Psoas muscle (tissue), 8 donors: Measurements from ENCODE around the gene SMARCD3. TPM values are rescaled to one million over a fixed set of nuclear protein-coding genes. Genes with fewer than 3 reads are reported as not detected.
A peak's percentile ranks its signal among the peaks of the same experiment; 100 is the strongest.

ENCODE experiments used
- ATAC-seq, 4 donors: fragments of 200-7000 bp; cut with Tn5 transposase; one replicate each; pipeline ENCODE4 v1.9.1; 2020; ENCODE audit warnings: moderate library complexity in 3 of 4, mild to moderate bottlenecking in 2 of 4
- DNase-seq, 2 donors: peaks; one replicate each; pipeline ENCODE4 v3.0.0-alpha.2; 2020
- H3K27ac ChIP-seq: fragments of 200-600 bp; one replicate; pipeline ENCODE4 v1.8.0; 2022
- H3K27me3 ChIP-seq, 3 donors: fragments of 200-600 bp in 1 of 3; one replicate each; pipeline versions ENCODE4 v1.6.1 to v1.8.0; 2013 to 2022; ENCODE audit warnings: low read length in 2 of 3, mild to moderate bottlenecking in 2 of 3, moderate library complexity in 1 of 3; ENCODE audit not compliant: insufficient read depth in 3 of 3
- H3K36me3 ChIP-seq, 2 donors: fragments of 200-600 bp in 1 of 2; one replicate each; pipeline versions ENCODE4 v1.6.1 to v1.8.0; 2013 to 2022; ENCODE audit warnings: low read depth in 1 of 2, mild to moderate bottlenecking in 1 of 2, moderate library complexity in 1 of 2; ENCODE audit not compliant: insufficient read depth in 1 of 2
- H3K4me1 ChIP-seq: fragments of 200-600 bp; one replicate; pipeline ENCODE4 v1.8.0; 2022
- H3K4me3 ChIP-seq: fragments of 200-600 bp; one replicate; pipeline ENCODE4 v1.8.0; 2022; ENCODE audit warnings: mild to moderate bottlenecking
- H3K9me3 ChIP-seq: fragments of 200-600 bp; one replicate; pipeline ENCODE4 v1.8.0; 2022
- WGBS, 3 donors: extraction: QIAGEN DNeasy Blood & Tissue Kit; methylation state at CpG; one replicate each; pipeline versions ENCODE4 v1.1.6 to v1.1.7; 2013; 5-methylcytosine and 5-hydroxymethylcytosine counted together
- intact Hi-C, 2 donors: fragments of 100-400 bp; cut with DNase I; formaldehyde crosslinking; loops; one replicate each; pipeline versions ENCODE4 v1.11.0 to v1.14.2; 2022
- polyA plus RNA-seq, 3 donors: library from polyadenylated mRNA; stranded (reverse); fragments of 200-250 nt; gene quantifications; one replicate each; pipeline ENCODE4 v1.2.3, GENCODE V29; 2013
- total RNA-seq, 4 donors: library from RNA; stranded (reverse); fragmentation: NEBNext Ultra II Directional in 2 of 4; extraction: Animal tissue kit (Norgen Biotek cat#: 25700) in 2 of 4; gene quantifications; one replicate each; pipeline versions ENCODE4 v1.2.1 to v1.2.4, GENCODE V29; 2021 to 2023
- TF ChIP-seq, protein P1 (sequence below): fragments of 200-600 bp; IDR thresholded peaks from one replicate; pipeline ENCODE4 v1.8.0; 2022; ENCODE audit warnings: antibody characterized with exemption
- donor health status: healthy with polysubstance abuse.
- donor health status: DM: no; HTN: no; CAD: no; lungs with moderate emphysema.
- donor health status: Bipolar disorder and iron deficiency.
- donor health status: healthy.
- donor health status: DM: yes; HTN: yes; CAD: no.
- donor health status: DM: no; HTN: no; CAD: no.
- donor health status: DM: no; HTN: no; CAD: no.
- donor health status: DM: yes; HTN: yes; CAD: no.

Gene SMARCD3
- total and polyA plus RNA-seq, 7 donors: 38.3 to 138 (median 92.5) TPM

DNA sequence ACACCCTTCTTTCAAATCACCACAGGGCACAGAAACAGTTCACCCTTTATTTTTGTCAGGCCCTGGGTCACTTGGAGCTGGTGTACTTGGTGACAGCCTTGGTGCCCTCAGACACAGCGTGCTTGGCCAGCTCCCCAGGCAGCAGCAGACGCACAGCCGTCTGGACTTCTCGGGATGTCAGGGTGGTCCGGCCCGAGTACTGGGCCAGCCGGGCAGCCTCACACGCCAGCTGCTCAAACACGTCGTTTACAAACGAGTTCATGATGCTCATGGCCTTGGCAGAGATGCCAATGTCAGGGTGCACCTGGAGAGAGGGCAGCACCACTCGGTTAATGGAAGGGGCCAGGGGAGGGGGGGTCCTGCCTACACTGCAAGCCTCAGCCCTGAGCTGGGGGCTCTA lies 40.7 kb downstream of the SMARCD3 start:
- H3K36me3 ChIP-seq: peaks cover 4 to 18% of the 10 kb centered on the region in 2 donors
- H3K27ac ChIP-seq: no peak overlapping the region
- WGBS, 3 donors: 19 to 36% (median 24%) methylated on average over 12 of the region's 12 CpGs
- DNase-seq (no peak), ATAC-seq (peak in 2 of 4 donors; percentile 15 to 18)
- H3K4me1 ChIP-seq: no peaks in the 10 kb centered on the region
- intact Hi-C loops: no loop called here
- H3K27me3 ChIP-seq: peaks cover 0 to 16% (median 14%) of the 10 kb centered on the region in 3 donors
- H3K4me3 ChIP-seq: no peak overlapping the region
- H3K9me3 ChIP-seq: no peaks in the 10 kb centered on the region
- TF ChIP-seq, protein P1, sequence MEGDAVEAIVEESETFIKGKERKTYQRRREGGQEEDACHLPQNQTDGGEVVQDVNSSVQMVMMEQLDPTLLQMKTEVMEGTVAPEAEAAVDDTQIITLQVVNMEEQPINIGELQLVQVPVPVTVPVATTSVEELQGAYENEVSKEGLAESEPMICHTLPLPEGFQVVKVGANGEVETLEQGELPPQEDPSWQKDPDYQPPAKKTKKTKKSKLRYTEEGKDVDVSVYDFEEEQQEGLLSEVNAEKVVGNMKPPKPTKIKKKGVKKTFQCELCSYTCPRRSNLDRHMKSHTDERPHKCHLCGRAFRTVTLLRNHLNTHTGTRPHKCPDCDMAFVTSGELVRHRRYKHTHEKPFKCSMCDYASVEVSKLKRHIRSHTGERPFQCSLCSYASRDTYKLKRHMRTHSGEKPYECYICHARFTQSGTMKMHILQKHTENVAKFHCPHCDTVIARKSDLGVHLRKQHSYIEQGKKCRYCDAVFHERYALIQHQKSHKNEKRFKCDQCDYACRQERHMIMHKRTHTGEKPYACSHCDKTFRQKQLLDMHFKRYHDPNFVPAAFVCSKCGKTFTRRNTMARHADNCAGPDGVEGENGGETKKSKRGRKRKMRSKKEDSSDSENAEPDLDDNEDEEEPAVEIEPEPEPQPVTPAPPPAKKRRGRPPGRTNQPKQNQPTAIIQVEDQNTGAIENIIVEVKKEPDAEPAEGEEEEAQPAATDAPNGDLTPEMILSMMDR: no peak

DNA sequence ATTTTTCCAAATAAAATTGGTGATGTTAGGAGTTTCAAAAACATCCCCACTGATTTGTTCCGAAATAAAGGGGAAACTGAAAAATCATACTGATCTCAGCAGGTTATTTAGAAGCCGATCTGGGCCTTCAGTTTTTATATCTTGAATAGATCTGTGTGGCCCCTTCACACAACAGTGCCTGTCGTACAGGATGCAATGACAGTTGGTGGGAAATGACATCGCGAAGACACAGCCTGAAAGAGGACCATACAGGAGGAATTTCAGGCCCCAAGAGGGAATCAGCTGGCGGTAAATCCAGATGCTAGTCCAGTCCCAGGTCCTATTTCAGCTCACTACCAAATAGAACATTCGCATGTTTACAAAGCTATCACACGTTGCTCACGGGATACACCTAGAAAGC lies 41.2 kb downstream of the SMARCD3 start:
- ATAC-seq: no peak
- TF ChIP-seq, protein P1: no peak
- H3K4me1 ChIP-seq: no peaks in the 10 kb centered on the region
- H3K27ac ChIP-seq: no peak overlapping the region
- WGBS, 3 donors: 58 to 68% (median 61%) methylated on average over 9 of the region's 9 CpGs
- H3K27me3 ChIP-seq: peaks cover 0 to 16% (median 14%) of the 10 kb centered on the region in 3 donors
- intact Hi-C loops: no loop called here
- DNase-seq: no peak
- H3K36me3 ChIP-seq: peaks cover 0 to 14% of the 10 kb centered on the region in 2 donors
- no peaks in the 10 kb centered on the region for H3K9me3 ChIP-seq
- no peak overlapping the region for H3K4me3 ChIP-seq

DNA sequence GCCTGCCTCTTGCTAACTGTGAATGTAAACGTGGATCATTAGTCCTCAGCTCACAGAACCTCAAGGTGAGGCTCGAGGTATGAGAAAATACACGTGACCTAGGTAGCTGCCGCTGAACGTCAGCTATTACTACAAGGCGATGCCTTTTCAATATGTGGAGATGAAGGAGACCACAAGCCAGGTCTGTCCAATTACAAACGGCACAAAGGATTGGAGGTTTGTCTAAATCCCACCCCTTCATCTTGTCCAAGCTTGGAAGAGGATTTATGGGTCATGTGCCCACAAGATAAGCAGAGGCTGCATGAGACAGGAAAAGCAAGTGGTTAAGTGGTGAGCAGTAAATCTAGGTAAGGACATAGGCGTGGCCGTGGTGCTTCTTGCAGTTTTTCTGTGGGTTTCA lies 41.6 kb downstream of the SMARCD3 start:
- peaks cover 0 to 10% of the 10 kb centered on the region in 2 donors for H3K36me3 ChIP-seq
- WGBS, 3 donors: 64 to 71% (median 70%) methylated on average over 9 of the region's 9 CpGs
- intact Hi-C loops: no loop called here
- peaks cover 0 to 16% (median 14%) of the 10 kb centered on the region in 3 donors for H3K27me3 ChIP-seq
- H3K4me1 ChIP-seq: no peaks in the 10 kb centered on the region
- H3K9me3 ChIP-seq: no peaks in the 10 kb centered on the region
- H3K27ac ChIP-seq: no peak overlapping the region
- H3K4me3 ChIP-seq: no peak overlapping the region
- ATAC-seq (no peak), DNase-seq (no peak)
- TF ChIP-seq, protein P1: no peak

DNA sequence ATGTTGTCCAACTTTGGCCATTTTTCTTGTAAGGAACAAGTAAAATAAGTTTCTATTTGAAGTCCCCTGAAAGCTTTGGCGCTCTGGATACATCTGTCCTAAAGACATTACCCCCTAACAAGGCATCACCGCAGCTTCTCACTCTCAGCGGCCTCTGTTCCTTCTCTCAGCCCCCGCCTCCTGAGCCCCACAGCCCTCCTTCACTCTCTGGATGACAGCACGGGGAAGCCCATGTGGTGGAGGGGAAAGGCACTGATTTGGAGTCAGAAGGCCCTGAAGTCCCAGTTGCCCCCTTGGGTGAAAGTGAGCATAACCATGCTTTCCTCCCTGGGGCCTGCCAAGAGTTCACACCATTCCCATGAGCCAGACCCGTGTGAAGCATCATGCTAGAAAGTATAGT lies 42.8 kb downstream of the SMARCD3 start:
- no peak overlapping the region for H3K27ac ChIP-seq
- peaks cover 0 to under 1% of the 10 kb centered on the region in 2 donors for H3K36me3 ChIP-seq
- 66 to 68% (median 66%) methylated on average over 6 of the region's 6 CpGs for WGBS, 3 donors
- TF ChIP-seq, protein P1: no peak
- ATAC-seq: no peak
- peaks cover 0 to 17% (median 16%) of the 10 kb centered on the region in 3 donors for H3K27me3 ChIP-seq
- H3K4me3 ChIP-seq: no peak overlapping the region
- intact Hi-C loops: no loop called here
- no peak for DNase-seq
- no peaks in the 10 kb centered on the region for H3K9me3 ChIP-seq
- no peaks in the 10 kb centered on the region for H3K4me1 ChIP-seq

DNA sequence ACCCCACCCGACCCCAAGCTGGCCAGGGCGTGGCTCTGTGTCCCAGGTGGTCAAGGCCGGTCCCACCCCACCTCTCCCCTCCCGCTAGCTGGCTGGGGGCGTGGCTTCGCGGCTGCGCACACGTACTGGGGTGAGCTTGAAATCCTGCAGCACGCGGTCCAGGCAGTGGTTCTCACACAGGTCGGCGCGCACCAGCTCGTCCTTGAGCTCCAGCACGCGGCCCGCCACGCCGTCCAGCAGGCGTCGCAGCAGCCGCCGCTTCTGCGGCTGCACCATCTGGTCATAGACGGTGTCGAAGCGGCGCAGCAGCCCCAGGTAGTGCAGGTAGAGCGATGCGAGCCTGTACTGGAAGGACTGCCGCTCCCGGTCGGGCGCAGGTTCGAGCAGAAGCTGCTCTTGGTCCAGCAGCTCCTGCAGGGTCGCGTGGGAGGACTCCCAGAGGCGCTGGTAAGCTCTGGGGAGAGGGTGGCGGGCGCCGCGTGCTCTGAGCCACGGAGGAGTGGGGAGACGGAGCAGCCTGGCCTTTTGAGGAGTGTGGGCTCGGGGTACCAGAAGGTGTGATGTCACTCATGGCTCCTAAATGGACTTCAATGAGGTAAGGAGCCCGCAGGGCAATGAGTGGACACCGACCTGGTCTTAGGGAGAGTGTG lies 44.0 kb downstream of the SMARCD3 start:
- Histone ChIP-seq H3K4me1 (no peaks in the 10 kb centered on the region), H3K27me3 (peaks cover 0 to 18% (median 16%) of the 10 kb centered on the region in 3 donors), H3K4me3 (no peak overlapping the region), H3K36me3 (no peaks in the 10 kb centered on the region), H3K9me3 (no peaks in the 10 kb centered on the region), H3K27ac (no peak overlapping the region)
- DNase-seq (peak in 1 of 2 donors; percentile 47), ATAC-seq (no peak)
- TF ChIP-seq, protein P1: no peak
- intact Hi-C loops: no loop called here
- 58 to 63% (median 62%) methylated on average over 46 to 48 of the region's 48 CpGs for WGBS, 3 donors
